ENCODE results near the gene IFT20. TPM values are rescaled to one million over a fixed set of nuclear protein-coding genes. Genes with fewer than 3 reads are reported as not detected.

IFT20 gene
- total RNA-seq, 1 experiment from 2014 or later = 21.0 TPM

DNA sequence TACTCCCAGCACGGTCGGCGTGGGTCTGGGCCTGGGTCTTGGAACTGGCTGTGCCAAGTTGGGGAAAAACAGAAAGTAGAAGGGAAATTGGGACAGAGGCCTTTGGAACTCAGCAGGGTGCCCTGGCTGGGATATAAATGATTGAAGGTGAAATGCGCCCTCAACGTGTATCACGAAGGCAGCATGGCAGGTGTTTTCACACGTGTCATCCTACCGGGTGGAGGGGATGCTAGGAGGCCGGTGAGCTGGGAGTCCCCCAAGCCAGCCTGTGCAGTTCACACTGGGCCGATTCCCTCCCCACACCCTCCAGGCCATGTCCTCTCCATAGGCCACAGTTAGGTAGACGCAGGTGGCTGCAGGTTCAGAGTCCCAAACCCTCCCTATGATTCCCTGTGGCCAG, 6.2 kb upstream of the IFT20 start:
- Histone ChIP-seq H3K4me2 (ENCODE audit: insufficient read depth, insufficient read length, low read length) (no peak overlapping the region), H3K27me3 (ENCODE audit: insufficient read depth, low read length) (no peaks in the 10 kb centered on the region), H2AFZ (ENCODE audit: low read length) (no peak overlapping the region), H3K23me2 (ENCODE audit: insufficient read length, low read depth, low read length, poor library complexity, severe bottlenecking) (peaks cover under 1% of the 10 kb centered on the region), H4K5ac (ENCODE audit: insufficient read length, low read depth, low read length) (no peak overlapping the region), H3K23ac (ENCODE audit: insufficient read length, low read depth, low read length) (no peak overlapping the region), H4K20me1 (ENCODE audit: control insufficient read depth, insufficient read depth, insufficient read length) (no peaks in the 10 kb centered on the region), H2BK12ac (ENCODE audit: insufficient read length, low read depth, low read length) (no peak overlapping the region), H3T11ph (ENCODE audit: low read length) (no peak overlapping the region), H3K79me2 (ENCODE audit: insufficient read depth, low read length) (no peaks in the 10 kb centered on the region; the same call in 1 of the 2 replicates), H3K9me3 (ENCODE audit: control insufficient read depth, low read depth, low read length) (no peaks in the 10 kb centered on the region), H2BK15ac (ENCODE audit: low read depth, low read length) (no peak overlapping the region), H3K4ac (ENCODE audit: low read depth, low read length) (no peak overlapping the region), H4K8ac (replicated peaks; ENCODE audit: insufficient read length, low read depth, low read length) (no peak overlapping the region), H2AK5ac (ENCODE audit: insufficient read length, low read length) (no peak overlapping the region), H3K79me1 (ENCODE audit: insufficient read depth, low read depth, low read length, poor library complexity, severe bottlenecking) (no peaks in the 10 kb centered on the region), H2BK5ac (ENCODE audit: insufficient read length, low read length) (no peak overlapping the region), H3K56ac (ENCODE audit: insufficient read length, low read depth, low read length) (no peak overlapping the region), H3K9ac (ENCODE audit: extremely low read depth, insufficient read length, low read length) (no peak overlapping the region), H4K91ac (ENCODE audit: insufficient read length, low read depth, low read length) (no peak overlapping the region), H3K18ac (ENCODE audit: insufficient read length, low read depth, low read length) (no peak overlapping the region), H3K4me1 (ENCODE audit: insufficient read depth, low read length) (peaks cover 4% of the 10 kb centered on the region; the same call in 1 of the 2 replicates), H2BK120ac (ENCODE audit: low read depth, low read length, poor library complexity, severe bottlenecking) (no peak overlapping the region), H3K14ac (ENCODE audit: insufficient read depth, low read length) (no peak overlapping the region), H2BK20ac (ENCODE audit: low read depth, low read length, poor library complexity, severe bottlenecking) (no peak overlapping the region), H3K27ac (ENCODE audit: insufficient read length, low read depth, low read length) (no peak overlapping the region)
- no CpG with 5 or more reads among the region's 11 CpGs for WGBS (ENCODE audit: extremely low coverage, insufficient read length, low lambda C conversion rate)
- H3K9me3 Mint-ChIP-seq = no peaks in the 10 kb centered on the region
- no peak for DNase-seq
- peaks cover 14 to 17% of the 10 kb centered on the region in 2 experiments for H3K4me1 Mint-ChIP-seq
- H3K27ac Mint-ChIP-seq = no peak overlapping the region
- TF ChIP-seq, protein P1, sequence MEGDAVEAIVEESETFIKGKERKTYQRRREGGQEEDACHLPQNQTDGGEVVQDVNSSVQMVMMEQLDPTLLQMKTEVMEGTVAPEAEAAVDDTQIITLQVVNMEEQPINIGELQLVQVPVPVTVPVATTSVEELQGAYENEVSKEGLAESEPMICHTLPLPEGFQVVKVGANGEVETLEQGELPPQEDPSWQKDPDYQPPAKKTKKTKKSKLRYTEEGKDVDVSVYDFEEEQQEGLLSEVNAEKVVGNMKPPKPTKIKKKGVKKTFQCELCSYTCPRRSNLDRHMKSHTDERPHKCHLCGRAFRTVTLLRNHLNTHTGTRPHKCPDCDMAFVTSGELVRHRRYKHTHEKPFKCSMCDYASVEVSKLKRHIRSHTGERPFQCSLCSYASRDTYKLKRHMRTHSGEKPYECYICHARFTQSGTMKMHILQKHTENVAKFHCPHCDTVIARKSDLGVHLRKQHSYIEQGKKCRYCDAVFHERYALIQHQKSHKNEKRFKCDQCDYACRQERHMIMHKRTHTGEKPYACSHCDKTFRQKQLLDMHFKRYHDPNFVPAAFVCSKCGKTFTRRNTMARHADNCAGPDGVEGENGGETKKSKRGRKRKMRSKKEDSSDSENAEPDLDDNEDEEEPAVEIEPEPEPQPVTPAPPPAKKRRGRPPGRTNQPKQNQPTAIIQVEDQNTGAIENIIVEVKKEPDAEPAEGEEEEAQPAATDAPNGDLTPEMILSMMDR (conservative IDR thresholded peaks at IDR 0.05) = no peak
- H3K4me3 Mint-ChIP-seq = no peak overlapping the region
- H3K27me3 Mint-ChIP-seq (ENCODE audit: low read depth) = no peaks in the 10 kb centered on the region
- H3K36me3 Mint-ChIP-seq (ENCODE audit: insufficient read depth in 1 of 3, low read depth in 3 of 3) = peaks cover 7 to 56% (median 51%) of the 10 kb centered on the region in 3 experiments; a peak in 5 of 7 replicates
